NT2/D1 (cell line): Measurements from ENCODE around the gene MSRB3.

Experiments
- DNase-seq: peaks from one replicate; pipeline ENCODE4 v3.0.0-alpha.2; 2011; ENCODE audit warnings: low read depth, low spot score
- H3K27me3 ChIP-seq: 2 replicates; pipeline ENCODE4 v1.6.0; 2011; ENCODE audit warnings: mild to moderate bottlenecking; ENCODE audit not compliant: insufficient read length, insufficient read depth
- H3K36me3 ChIP-seq: 2 replicates; pipeline ENCODE4 v1.6.1; 2011; ENCODE audit warnings: mild to moderate bottlenecking, low read length, mixed read lengths; ENCODE audit not compliant: insufficient read depth, insufficient read length
- H3K4me1 ChIP-seq: 2 replicates; pipeline ENCODE4 v1.5.1; 2011; ENCODE audit not compliant: insufficient read depth, insufficient read length
- H3K4me3 ChIP-seq: 2 replicates; pipeline ENCODE4 v1.5.1; 2011; ENCODE audit warnings: low read depth; ENCODE audit not compliant: insufficient read length
- H3K9ac ChIP-seq: 2 replicates; pipeline ENCODE4 v1.6.0; 2011; ENCODE audit warnings: low read depth; ENCODE audit not compliant: insufficient read length
- H3K9me3 ChIP-seq: 2 replicates; pipeline ENCODE4 v1.5.1; 2011; ENCODE audit warnings: mild to moderate bottlenecking, low read length; ENCODE audit not compliant: insufficient read depth
- SUZ12 ChIP-seq: IDR thresholded peaks from 2 replicates; pipeline ENCODE4 v1.6.1; 2011; ENCODE audit not compliant: insufficient read length, insufficient read depth; ENCODE audit errors: extremely low read depth
- YY1 ChIP-seq: IDR thresholded peaks from 2 replicates; pipeline ENCODE4 v1.6.1; 2011; ENCODE audit not compliant: insufficient read length, insufficient read depth
- ZNF274 ChIP-seq: IDR thresholded peaks from 2 replicates; pipeline ENCODE4 v1.6.1; 2011; ENCODE audit warnings: mild to moderate bottlenecking, low read depth, low read length

The MSRB3 gene

GRCh38 chr12:65293735-65294134, 15.3 kb downstream of the MSRB3 start:
- no peak for DNase-seq

DNA sequence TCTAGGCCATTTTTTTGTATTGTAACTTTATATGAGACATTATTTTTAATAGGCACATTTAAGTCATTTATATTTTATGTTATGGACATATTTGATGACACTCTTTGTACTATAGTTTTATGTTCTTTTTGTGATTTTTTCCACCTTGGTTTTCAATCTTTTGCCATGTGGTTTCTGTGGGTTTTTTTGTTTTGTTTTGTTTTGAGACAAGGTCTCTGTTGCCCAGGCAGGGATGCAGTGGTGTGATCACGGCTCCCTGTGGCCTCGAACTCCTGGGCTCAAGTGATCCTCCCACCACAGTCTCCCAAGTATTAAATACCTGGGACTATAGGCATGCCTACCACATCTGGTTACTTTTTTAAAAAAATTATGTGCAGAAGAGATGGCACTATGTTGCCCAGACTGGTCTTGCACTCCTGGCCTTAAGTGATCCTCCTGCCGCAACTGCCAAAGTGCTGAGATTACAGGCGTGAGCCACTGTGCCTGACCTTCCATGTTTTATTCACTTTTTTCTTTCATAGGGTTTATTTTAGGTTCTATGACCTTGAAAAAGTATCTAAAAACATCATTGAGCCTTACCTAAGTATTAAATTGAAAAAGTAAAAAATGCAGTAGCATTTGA, 16.3 kb downstream of the MSRB3 start:
- no peak for DNase-seq
- H3K4me1 ChIP-seq = no peaks in the 10 kb centered on the region
- TF ChIP-seq SUZ12 = no peak
- TF ChIP-seq YY1 = no peak
- no peak for TF ChIP-seq ZNF274
- H3K27me3 ChIP-seq = no peaks in the 10 kb centered on the region
- H3K4me3 ChIP-seq = no peak overlapping the region
- H3K9ac ChIP-seq = no peak overlapping the region
- H3K9me3 ChIP-seq = no peaks in the 10 kb centered on the region; the same call in 1 of the 2 replicates
- no peaks in the 10 kb centered on the region for H3K36me3 ChIP-seq

More at GRCh38 chr12:65293735-65294134, 15.3 kb downstream of the MSRB3 start:
- Histone ChIP-seq H3K9ac (no peak overlapping the region), H3K36me3 (no peaks in the 10 kb centered on the region), H3K4me1 (no peaks in the 10 kb centered on the region), H3K4me3 (no peak overlapping the region), H3K27me3 (no peaks in the 10 kb centered on the region), H3K9me3 (no peaks in the 10 kb centered on the region; the same call in 1 of the 2 replicates)
- no peak for TF ChIP-seq YY1
- TF ChIP-seq ZNF274 = no peak
- no peak for TF ChIP-seq SUZ12

- Histone ChIP-seq H3K9me3 (no peaks in the 10 kb centered on the region; the same call in 1 of the 2 replicates), H3K4me1 (no peaks in the 10 kb centered on the region), H3K27me3 (no peaks in the 10 kb centered on the region), H3K36me3 (no peaks in the 10 kb centered on the region), H3K4me3 (no peak overlapping the region), H3K9ac (no peak overlapping the region)
- no peak for DNase-seq
- TF ChIP-seq ZNF274 (no peak), YY1 (no peak), SUZ12 (no peak)
Measured at GRCh38 chr12:65296508-65297265, 18.2 kb downstream of the MSRB3 start.

DNA sequence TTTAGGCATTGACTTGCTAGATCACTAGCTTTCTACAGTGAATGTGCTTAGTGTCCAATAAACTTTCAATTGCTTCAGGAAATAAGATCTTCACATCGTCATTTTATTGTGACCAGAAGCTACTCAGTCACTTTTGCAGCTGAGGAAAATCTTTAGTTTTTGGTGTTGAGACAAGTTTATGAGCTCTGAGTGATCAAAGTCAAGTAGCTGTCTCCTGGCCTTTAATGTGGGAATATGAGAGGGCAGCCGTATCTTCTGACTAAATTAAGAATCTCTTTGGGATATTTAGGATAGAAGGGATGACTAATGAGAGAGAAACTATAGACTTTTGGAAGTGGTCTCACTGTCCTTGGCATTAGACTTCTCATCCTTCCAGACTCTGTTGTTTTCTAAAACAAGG, 21.6 kb downstream of the MSRB3 start:
- H3K9me3 ChIP-seq = no peaks in the 10 kb centered on the region; the same call in 1 of the 2 replicates
- H3K27me3 ChIP-seq = no peaks in the 10 kb centered on the region
- DNase-seq = no peak
- no peak for TF ChIP-seq YY1
- TF ChIP-seq ZNF274 = no peak
- TF ChIP-seq SUZ12 = no peak
- no peak overlapping the region for H3K4me3 ChIP-seq
- H3K36me3 ChIP-seq = no peaks in the 10 kb centered on the region
- no peaks in the 10 kb centered on the region for H3K4me1 ChIP-seq
- no peak overlapping the region for H3K9ac ChIP-seq

DNA sequence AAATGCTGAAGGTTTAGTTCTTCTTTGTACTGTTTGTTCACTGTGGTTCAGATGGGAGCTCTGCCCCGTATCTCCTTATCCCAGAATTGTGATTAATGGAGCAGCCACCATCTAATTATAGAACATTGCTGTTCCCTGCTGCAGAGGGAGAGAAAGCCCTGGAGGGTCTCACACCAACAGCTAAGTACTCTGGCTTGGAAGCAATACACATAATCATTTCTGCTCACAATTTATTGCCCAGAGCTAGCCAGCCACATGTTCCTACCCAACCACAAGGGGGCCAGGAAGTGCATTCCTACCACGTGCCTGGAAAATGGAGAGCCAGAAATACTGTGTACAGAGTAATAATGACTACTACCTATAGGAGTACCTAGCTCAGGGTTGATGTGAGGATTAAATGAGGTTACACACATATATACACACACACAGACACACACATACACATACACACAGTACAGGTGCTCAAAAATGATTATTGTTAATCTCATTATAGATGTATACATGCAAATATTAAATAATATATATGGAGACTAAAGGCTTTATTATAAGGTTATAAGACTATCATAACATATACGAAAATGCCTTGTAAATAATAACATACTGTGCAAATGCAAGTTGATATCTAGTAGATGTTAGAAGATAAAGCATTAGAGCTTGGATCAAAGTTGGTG, 22.3 kb downstream of the MSRB3 start:
- no peak overlapping the region for H3K4me3 ChIP-seq
- H3K27me3 ChIP-seq = no peaks in the 10 kb centered on the region
- H3K36me3 ChIP-seq = no peaks in the 10 kb centered on the region
- TF ChIP-seq ZNF274 = no peak
- no peak for TF ChIP-seq YY1
- TF ChIP-seq SUZ12 = no peak
- H3K9ac ChIP-seq = no peak overlapping the region
- no peak for DNase-seq
- no peaks in the 10 kb centered on the region; the same call in 1 of the 2 replicates for H3K9me3 ChIP-seq
- H3K4me1 ChIP-seq = no peaks in the 10 kb centered on the region

DNA sequence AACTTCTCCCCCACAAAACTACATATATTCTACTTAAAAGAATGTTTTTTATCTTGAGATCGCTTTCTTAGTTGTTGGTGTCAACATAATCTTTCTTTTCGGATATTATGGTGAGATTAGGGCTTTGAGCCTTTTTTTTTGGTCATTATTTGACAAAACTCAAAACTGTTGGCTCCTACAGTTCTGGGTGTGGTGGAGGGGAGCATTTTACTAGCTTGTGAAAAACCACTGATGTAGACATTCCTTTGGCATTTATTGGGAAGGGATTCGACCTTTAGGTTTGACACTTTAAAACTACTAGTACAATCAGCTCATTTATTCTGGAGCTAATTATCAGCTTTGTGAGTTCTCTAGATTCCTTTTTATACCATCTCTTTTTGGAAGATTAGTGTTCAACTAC, 24.4 kb downstream of the MSRB3 start:
- Histone ChIP-seq H3K4me1 (no peaks in the 10 kb centered on the region), H3K27me3 (no peaks in the 10 kb centered on the region), H3K9me3 (no peaks in the 10 kb centered on the region), H3K36me3 (no peaks in the 10 kb centered on the region), H3K9ac (no peak overlapping the region), H3K4me3 (no peak overlapping the region)
- no peak for DNase-seq
- TF ChIP-seq SUZ12 (no peak), YY1 (no peak), ZNF274 (no peak)
